ENCODE measurements around the gene THOC6.

Gene THOC6

DNA sequence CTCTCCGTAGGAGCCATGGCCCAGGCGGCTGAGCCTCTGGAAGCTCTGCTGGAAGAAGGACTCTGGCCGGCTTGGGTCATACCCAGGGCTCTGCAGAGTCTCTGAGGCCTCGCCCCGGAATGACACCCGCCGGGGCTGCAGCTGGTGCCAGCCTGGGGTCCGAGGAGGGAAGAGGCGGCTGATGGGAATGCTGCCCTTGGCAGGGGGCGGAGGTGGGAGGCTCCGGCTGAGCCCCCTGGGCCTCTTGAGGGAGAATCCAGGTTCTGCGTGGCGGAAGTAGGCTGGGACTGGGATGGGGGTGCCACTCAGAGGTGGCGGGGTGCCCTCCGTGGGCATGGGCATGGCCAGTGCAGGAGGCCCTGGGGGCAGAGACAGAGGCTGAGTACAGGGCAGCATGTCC, 47.2 kb upstream of the THOC6 start:
- TF ChIP-seq, protein P1, sequence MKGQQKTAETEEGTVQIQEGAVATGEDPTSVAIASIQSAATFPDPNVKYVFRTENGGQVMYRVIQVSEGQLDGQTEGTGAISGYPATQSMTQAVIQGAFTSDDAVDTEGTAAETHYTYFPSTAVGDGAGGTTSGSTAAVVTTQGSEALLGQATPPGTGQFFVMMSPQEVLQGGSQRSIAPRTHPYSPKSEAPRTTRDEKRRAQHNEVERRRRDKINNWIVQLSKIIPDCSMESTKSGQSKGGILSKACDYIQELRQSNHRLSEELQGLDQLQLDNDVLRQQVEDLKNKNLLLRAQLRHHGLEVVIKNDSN (IDR thresholded peaks at IDR 0.05) = no peak
- TF ChIP-seq EP300 (IDR thresholded peaks at IDR 0.05; ENCODE audit: borderline replicate concordance) = no peak
- TF ChIP-seq ZBTB7A (IDR thresholded peaks at IDR 0.05; ENCODE audit: low read depth) = no peak
- TF ChIP-seq TCF12 (IDR thresholded peaks at IDR 0.05; ENCODE audit: low read depth) = no peak
- TF ChIP-seq FOXM1 (IDR thresholded peaks at IDR 0.05; ENCODE audit: borderline replicate concordance, low read depth) = no peak
- TF ChIP-seq, protein P2, sequence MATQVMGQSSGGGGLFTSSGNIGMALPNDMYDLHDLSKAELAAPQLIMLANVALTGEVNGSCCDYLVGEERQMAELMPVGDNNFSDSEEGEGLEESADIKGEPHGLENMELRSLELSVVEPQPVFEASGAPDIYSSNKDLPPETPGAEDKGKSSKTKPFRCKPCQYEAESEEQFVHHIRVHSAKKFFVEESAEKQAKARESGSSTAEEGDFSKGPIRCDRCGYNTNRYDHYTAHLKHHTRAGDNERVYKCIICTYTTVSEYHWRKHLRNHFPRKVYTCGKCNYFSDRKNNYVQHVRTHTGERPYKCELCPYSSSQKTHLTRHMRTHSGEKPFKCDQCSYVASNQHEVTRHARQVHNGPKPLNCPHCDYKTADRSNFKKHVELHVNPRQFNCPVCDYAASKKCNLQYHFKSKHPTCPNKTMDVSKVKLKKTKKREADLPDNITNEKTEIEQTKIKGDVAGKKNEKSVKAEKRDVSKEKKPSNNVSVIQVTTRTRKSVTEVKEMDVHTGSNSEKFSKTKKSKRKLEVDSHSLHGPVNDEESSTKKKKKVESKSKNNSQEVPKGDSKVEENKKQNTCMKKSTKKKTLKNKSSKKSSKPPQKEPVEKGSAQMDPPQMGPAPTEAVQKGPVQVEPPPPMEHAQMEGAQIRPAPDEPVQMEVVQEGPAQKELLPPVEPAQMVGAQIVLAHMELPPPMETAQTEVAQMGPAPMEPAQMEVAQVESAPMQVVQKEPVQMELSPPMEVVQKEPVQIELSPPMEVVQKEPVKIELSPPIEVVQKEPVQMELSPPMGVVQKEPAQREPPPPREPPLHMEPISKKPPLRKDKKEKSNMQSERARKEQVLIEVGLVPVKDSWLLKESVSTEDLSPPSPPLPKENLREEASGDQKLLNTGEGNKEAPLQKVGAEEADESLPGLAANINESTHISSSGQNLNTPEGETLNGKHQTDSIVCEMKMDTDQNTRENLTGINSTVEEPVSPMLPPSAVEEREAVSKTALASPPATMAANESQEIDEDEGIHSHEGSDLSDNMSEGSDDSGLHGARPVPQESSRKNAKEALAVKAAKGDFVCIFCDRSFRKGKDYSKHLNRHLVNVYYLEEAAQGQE (IDR thresholded peaks at IDR 0.05; ENCODE audit: low read depth) = no peak
- no peak for TF ChIP-seq TAF1 (IDR thresholded peaks at IDR 0.05; ENCODE audit: low read depth)

DNA sequence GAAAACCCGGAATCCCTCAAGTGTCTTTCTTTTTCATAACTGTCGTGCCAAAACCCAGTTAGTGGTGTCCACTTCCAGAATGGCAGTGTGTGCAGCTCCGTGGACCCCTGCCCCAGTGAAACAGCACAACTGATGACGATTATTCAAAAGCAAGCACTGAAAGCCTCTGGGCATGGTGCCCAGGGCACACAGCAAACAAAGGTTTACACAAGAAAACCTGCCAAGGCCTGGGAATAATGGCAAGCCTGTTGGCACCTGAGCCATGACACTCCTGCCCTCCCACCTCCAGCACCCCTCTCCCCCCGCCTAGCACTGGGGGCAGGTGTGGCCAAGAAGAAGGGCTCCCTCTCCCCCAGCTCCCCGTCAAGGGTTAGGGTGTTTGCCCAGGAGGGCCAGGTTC, 46.4 kb upstream of the THOC6 start:
- TF ChIP-seq FOXM1 (IDR thresholded peaks at IDR 0.05; ENCODE audit: borderline replicate concordance, low read depth) (no peak), TEAD4 (IDR thresholded peaks at IDR 0.05) (no peak), CEBPB (IDR thresholded peaks at IDR 0.05) (no peak), TCF12 (IDR thresholded peaks at IDR 0.05; ENCODE audit: low read depth) (no peak), NFIC (IDR thresholded peaks at IDR 0.05) (no peak), YY1 (IDR thresholded peaks at IDR 0.05; ENCODE audit: low read depth) (no peak), EP300 (IDR thresholded peaks at IDR 0.05; ENCODE audit: borderline replicate concordance) (no peak)
- TF ChIP-seq, protein P1 (IDR thresholded peaks at IDR 0.05) = no peak
- TF ChIP-seq, protein P3, sequence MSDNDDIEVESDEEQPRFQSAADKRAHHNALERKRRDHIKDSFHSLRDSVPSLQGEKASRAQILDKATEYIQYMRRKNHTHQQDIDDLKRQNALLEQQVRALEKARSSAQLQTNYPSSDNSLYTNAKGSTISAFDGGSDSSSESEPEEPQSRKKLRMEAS (IDR thresholded peaks at IDR 0.05) = no peak
- TF ChIP-seq, protein P2 (IDR thresholded peaks at IDR 0.05; ENCODE audit: low read depth) = no peak

DNA sequence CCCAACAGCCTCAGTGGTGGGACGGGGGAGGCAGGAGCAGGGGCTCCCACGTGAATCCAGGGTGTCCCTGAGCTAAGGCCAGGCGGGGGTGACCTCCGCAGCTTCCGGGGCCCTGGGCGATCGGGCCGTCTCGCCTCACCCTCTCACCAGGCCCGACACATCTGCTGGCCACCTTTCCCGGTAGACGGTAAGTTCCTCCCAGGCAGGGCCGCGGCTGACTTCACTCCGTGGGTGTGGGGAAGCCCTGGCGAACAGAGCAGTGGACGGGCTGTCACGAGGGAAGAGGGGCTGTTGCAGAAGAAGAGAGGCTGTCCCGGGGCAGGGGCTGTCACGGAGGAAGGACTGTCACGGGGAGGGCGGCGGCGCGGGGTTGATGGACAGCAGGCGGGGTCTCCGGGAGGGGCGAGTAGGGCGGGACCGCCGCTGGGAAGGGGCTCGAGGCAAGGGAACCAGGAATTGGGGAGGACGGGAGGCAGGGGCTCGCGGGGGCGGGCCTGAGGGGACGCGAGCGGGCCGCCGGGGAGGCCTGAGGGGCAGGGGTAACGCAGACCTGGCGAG, 44.1 kb upstream of the THOC6 start:
- TF ChIP-seq EGR1 (IDR thresholded peaks at IDR 0.05) (no peak), CEBPB (IDR thresholded peaks at IDR 0.05) (no peak), TCF12 (IDR thresholded peaks at IDR 0.05; ENCODE audit: low read depth) (no peak)
- TF ChIP-seq, protein P1 (IDR thresholded peaks at IDR 0.05) = no peak

DNA sequence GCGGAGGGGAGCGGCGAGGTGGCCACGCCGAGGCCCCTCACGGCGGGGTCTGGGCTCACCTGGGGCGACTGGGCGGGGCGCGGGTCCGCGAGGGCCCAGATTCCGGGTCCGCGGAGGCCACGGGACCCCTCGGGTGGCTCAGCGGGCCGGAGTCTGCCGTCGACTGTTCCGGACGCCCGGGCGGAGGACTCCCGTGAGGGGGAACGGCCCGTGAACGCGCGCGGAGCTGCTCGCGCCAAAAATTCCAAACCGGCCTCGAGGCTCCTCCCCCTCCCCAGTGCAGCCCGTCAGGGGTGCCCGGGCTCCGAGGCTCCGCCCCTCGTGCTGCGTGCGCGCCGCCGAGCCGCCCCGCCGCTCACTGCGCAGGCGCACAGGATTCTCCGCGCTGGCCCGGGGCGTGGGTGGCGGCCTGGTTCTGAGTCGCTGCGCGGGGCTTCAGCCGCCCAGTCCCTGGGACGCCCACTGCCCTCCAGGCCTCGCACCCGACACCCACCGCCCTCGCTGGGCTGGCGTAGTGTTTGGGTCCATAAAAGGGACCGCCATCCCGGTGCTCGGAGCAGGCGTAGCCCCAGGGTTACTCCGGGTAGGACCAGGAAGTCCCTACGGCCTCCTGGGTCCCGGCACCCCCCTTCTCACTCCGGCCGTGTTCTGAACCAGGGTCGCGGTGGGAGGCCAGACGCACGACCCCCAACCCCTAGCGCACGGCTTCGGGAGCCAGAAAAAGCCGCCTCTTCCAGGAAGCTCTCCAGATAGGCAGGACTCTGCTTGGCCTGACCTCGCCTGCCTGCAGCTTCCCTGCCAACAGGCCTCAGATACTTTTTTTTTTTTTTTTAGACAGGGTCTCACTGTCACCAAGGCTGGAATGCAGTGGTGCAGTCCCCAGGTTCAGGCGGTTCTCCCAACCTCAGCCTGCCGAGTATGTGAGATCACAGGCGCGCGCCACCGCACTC, 43.3 kb upstream of the THOC6 start, which contains the start of gene PKMYT1:
Gene PKMYT1 (minus strand): TSS at position 220 of the 950 bp plus-strand sequence. CDS start 789 bp downstream, outside the sequence.
- TF ChIP-seq ZBTB7A (IDR thresholded peaks at IDR 0.05; ENCODE audit: low read depth) (no peak; the same call in 1 of the 2 replicates), YY1 (IDR thresholded peaks at IDR 0.05; ENCODE audit: low read depth) (no peak), TAF1 (IDR thresholded peaks at IDR 0.05; ENCODE audit: low read depth) (peak; percentile 73), EGR1 (IDR thresholded peaks at IDR 0.05) (peak; percentile 96), TCF12 (IDR thresholded peaks at IDR 0.05; ENCODE audit: low read depth) (peak; percentile 45; the same call in 1 of the 2 replicates), NFIC (IDR thresholded peaks at IDR 0.05) (no peak), CREB1 (IDR thresholded peaks at IDR 0.05; ENCODE audit: low read depth) (no peak), RAD21 (IDR thresholded peaks at IDR 0.05; ENCODE audit: low read depth) (no peak), EP300 (IDR thresholded peaks at IDR 0.05; ENCODE audit: borderline replicate concordance) (no peak; the same call in 1 of the 2 replicates), FOXM1 (IDR thresholded peaks at IDR 0.05; ENCODE audit: borderline replicate concordance, low read depth) (no peak), CEBPB (IDR thresholded peaks at IDR 0.05) (no peak), TEAD4 (IDR thresholded peaks at IDR 0.05) (peak; percentile 44; the same call in 1 of the 2 replicates)
- TF ChIP-seq, protein P3 (IDR thresholded peaks at IDR 0.05) = peak; percentile 28; the same call in 1 of the 2 replicates
- TF ChIP-seq, protein P2 (IDR thresholded peaks at IDR 0.05; ENCODE audit: low read depth) = no peak; the same call in 1 of the 2 replicates
- TF ChIP-seq, protein P1 (IDR thresholded peaks at IDR 0.05) = no peak

Data from Ishikawa (cell line).